ENCODE measurements around the gene CLCN6.

The CLCN6 gene, protein sequence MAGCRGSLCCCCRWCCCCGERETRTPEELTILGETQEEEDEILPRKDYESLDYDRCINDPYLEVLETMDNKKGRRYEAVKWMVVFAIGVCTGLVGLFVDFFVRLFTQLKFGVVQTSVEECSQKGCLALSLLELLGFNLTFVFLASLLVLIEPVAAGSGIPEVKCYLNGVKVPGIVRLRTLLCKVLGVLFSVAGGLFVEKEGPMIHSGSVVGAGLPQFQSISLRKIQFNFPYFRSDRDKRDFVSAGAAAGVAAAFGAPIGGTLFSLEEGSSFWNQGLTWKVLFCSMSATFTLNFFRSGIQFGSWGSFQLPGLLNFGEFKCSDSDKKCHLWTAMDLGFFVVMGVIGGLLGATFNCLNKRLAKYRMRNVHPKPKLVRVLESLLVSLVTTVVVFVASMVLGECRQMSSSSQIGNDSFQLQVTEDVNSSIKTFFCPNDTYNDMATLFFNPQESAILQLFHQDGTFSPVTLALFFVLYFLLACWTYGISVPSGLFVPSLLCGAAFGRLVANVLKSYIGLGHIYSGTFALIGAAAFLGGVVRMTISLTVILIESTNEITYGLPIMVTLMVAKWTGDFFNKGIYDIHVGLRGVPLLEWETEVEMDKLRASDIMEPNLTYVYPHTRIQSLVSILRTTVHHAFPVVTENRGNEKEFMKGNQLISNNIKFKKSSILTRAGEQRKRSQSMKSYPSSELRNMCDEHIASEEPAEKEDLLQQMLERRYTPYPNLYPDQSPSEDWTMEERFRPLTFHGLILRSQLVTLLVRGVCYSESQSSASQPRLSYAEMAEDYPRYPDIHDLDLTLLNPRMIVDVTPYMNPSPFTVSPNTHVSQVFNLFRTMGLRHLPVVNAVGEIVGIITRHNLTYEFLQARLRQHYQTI

DNA sequence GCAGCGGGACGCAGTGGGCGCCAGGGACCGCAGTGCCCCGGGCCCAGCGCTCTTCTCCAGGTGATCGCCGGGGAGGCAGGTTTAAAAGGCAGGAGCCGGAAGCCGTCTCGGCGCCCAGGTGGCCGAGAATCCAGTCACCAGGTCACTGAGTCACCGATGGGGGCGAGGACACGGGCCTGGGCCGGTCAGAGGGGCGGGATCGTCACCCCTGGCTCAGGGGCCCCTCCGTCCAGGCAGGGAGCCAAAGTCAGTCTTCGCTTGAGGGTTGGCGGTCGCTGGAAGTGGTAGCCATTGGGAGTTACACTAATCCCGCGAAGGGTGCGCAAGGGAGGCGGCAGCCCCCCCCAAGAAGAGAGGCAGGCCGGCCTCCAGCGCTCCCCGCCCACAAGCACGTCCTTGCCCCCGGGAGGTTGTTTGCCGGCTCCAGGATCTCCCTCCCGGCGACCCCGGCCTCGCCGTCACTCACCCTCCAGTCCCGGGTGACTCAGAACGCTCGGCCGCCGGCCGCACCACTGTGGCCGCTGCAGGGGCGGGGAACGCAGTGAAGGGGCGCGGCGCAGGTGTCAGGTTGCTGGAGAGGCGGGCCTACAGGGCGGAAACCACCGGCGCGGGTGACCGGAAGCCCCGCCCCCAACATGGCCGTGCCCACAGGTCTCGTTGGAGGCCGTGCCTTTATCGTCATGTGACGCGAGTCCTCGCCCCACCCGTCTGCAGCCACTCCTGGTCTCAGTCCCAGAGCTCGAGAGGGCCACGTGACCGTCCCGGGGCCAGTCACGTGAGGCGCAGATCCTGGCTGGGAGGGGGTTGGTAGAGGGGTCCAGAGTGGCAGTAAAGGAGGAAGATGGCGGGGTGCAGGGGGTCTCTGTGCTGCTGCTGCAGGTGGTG lies at the start of gene CLCN6, which contains the start of gene MTHFR:
CLCN6 (plus strand) TSS at position 770 of the 885 bp plus-strand sequence; CDS start at position 842, 72 bp downstream.
MTHFR (minus strand) TSS at position 543 of the 885 bp plus-strand sequence. CDS start 2,848 bp downstream, outside the sequence.
- H3K4me3 ChIP-seq (ENCODE audit: low read depth, low read length), result peak within 1 kb of the TSS; percentile 83

DNA sequence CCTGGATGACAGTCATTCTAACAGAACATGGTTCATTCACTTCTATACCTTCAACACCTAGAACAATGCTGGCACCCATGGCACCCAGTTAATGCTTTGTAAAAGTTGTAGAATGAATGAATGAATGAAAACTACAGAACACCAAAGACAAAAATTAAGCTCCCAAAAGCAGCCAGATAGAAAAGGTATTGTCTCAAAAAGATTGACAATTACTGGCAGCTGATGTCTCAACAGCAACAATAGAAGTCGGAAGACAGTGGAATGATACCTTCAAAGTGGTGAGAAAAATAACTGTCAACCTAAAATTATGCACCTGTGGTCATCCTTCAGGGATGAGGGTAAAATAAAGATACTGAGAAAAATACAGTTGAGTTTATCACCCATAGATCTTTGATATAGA lies 48.9 kb upstream of the CLCN6 start:
- no peak overlapping the region for H3K4me3 ChIP-seq (ENCODE audit: low read depth, low read length)
- DNase-seq (ENCODE audit: low read depth), result no peak

More for the DNA sequence above, at the start of gene CLCN6, which contains the start of gene MTHFR:
- peak; percentile 98 for DNase-seq (ENCODE audit: low read depth)

- H3K4me3 ChIP-seq (ENCODE audit: low read depth, low read length), result no peak overlapping the region
- DNase-seq (ENCODE audit: low read depth), result no peak
Observed at GRCh38 chr1:11759791-11760190, 46.2 kb upstream of the CLCN6 start.

- H3K4me3 ChIP-seq (ENCODE audit: low read depth, low read length), result no peak overlapping the region
- DNase-seq (ENCODE audit: low read depth), result no peak
Observed at GRCh38 chr1:11761285-11761684, 44.7 kb upstream of the CLCN6 start.

DNA sequence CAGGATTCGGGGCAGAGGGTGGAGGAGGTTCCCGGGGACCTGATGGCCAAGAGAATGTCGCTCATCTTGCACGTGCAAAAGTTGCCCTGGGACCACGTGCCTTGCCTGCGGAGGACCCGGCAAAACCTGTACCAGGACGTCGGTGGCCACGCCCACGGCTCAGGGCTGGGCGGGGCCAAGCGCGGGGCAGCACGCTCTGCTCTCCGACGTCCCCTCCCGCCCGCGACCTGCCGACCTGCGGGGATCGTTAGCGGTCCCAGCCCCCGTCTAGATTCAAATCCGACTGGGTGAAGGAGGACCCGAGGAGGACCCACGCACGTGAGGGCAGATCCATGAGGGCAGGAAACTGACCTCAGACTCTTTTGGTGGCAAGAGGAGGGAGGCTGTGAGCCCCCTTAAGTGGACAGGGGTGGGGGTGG lies 44.0 kb upstream of the CLCN6 start, which contains the start of gene C1orf167:
C1orf167 (plus strand) TSS at position 206 of the 419 bp plus-strand sequence. CDS start 2,208 bp downstream, outside the sequence.
- no peak within 1 kb of the TSS for H3K4me3 ChIP-seq (ENCODE audit: low read depth, low read length)
- no peak for DNase-seq (ENCODE audit: low read depth)

DNA sequence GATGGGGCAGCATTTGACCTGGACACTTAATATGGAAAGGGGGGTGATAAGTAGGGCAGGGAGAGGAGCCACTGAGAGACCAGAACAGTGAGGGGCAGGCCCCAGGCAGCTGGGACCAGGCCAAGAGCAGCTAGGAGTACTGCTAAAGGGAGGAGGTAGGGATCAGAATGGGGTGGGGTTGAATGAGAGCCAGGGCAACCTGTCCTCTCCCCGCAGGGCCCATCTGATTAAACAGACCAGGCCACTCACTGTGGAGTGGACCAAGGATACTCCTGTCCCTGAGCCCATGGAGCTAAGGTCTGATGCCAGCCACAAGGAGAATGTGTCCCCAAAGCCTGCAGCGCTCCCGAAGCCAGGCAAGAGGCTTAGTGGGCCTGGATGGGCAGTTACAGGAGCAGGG lies 41.9 kb upstream of the CLCN6 start:
- no peak overlapping the region for H3K4me3 ChIP-seq (ENCODE audit: low read depth, low read length)
- no peak for DNase-seq (ENCODE audit: low read depth)

DNA sequence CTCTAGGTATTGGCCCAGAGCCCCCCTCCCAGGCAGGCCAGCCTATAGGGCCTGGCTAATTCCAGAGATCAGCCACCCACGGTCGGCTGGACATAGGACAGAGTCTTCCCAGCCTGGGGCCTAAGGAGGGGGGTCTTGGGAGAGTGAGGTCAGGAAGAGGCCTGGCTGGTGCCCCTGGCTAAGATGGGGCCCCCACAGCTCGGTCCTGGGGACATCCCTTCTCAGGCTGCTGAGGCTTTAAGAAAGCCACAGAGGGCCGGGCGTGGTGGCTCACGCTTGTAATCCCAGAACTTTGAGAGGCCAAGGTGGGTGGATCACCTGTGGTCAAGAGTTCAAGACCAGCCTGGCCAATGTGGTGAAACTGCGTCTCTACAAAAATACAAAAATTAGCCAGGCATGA lies 41.5 kb upstream of the CLCN6 start:
- DNase-seq (ENCODE audit: low read depth), result no peak
- H3K4me3 ChIP-seq (ENCODE audit: low read depth, low read length), result no peak overlapping the region

GRCh38 chr1:11765661-11766428 lies 40.1 kb upstream of the CLCN6 start:
- no peak overlapping the region for H3K4me3 ChIP-seq (ENCODE audit: low read depth, low read length)
- DNase-seq (ENCODE audit: low read depth), result no peak

GRCh38 chr1:11766429-11766776 lies 39.6 kb upstream of the CLCN6 start:
- H3K4me3 ChIP-seq (ENCODE audit: low read depth, low read length), result no peak overlapping the region
- no peak for DNase-seq (ENCODE audit: low read depth)

DNA sequence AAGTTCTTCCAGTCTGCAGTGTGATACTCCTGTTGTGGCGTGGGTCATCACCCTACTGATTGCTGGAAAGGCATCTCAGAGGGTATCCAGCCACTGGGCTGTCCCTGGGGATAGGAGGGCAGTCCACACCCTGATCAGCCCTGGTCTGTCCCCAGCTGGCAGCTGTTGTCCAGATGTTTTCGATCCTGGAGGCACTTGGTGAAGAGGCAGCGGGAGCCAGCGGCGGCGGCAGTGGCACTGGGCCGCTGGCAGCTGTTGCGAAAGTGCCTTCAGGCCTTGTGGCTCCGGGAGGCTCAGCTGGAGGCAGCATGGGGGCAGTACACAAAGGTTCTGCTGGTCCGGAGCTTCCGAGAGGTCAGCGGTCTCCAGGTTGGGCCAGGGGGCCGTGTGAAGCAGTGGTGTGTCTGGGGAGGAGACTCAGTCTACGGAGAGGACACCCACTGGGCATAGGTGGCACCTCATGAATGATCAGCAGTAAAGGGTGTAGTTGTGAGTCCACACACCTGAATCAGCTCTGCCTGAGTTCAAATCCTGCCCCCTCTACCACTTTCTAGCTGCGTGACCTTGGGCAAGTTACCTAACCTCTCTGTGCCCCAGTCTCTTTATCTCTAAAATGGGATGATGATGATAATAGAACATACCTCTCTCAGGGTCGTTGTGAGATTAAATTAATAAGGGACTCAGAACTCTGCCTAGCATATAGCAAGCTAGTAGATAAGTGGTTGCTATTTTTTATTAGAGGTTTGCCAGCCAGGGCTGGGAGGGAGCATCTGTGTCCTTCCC lies 37.9 kb upstream of the CLCN6 start:
- DNase-seq (ENCODE audit: low read depth), result no peak
- H3K4me3 ChIP-seq (ENCODE audit: low read depth, low read length), result no peak overlapping the region

DNA sequence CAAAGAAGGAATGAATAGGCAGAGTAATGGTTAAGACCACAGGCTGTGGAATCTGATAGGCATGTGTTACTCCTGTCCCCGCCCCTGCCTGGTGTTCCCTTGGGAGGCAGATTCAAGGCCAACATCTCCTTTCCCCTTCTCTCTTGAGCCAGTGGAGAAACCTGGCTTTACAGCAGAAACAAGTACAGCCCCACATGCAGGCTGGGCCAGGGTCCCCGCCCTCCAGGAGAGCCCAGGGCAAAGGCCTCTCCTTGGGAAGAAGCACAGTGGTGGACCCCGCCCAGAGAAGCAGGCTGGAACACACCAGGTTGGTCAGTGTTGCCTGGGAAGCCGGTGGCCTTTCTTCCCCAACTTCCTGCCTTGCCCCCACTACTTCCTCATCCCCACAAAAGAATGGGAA lies 37.2 kb upstream of the CLCN6 start:
- H3K4me3 ChIP-seq (ENCODE audit: low read depth, low read length), result no peak overlapping the region
- no peak for DNase-seq (ENCODE audit: low read depth)

DNA sequence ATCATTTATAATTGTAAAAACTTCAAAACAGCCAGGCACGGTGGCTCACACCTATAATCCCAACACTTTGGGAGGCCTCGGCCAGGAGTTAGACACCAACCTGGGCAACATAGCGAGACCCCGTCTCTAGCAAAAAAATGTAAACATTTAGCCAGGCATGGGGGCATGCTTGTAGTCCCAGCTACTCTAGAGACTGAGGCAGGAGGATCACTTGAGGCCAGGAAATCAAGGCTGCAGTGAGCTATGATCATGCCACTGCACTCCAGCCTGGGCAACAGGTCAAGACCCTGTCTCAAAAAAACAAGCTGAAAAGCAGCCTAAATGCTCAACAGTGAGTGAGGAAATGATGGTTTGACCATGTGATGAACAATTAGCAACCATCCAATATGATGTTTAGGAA lies 36.7 kb upstream of the CLCN6 start:
- H3K4me3 ChIP-seq (ENCODE audit: low read depth, low read length), result no peak overlapping the region
- DNase-seq (ENCODE audit: low read depth), result no peak

GRCh38 chr1:11770011-11770410 lies 36.0 kb upstream of the CLCN6 start:
- no peak overlapping the region for H3K4me3 ChIP-seq (ENCODE audit: low read depth, low read length)
- no peak for DNase-seq (ENCODE audit: low read depth)

DNA sequence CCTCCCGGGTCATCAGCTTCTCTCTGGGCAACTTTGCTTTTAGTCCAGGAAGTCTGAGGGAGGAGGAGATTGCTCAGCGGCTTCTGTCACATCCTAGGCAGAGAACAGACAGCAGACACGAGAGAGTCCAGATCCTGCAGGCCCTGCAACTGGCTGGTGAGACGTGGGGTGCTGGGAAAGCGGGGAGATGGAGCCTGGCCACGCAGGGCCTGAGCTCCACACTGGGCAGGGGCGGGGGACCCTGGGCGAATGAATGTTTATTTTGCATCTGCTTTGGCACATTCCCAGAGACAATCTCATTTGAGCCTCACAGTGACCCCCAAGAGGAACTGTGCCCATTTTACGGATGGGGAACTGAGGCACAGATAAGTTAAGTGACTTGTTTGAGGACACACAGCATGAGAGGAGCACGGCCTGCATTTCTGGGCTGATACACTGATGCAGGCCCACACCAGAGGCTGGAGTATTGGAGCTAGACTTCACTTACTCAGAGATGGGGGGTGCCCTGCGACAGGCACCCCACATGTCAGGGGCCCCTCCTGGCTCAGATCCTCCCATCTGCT lies 34.4 kb upstream of the CLCN6 start:
- H3K4me3 ChIP-seq (ENCODE audit: low read depth, low read length), result no peak overlapping the region
- no peak for DNase-seq (ENCODE audit: low read depth)

DNA sequence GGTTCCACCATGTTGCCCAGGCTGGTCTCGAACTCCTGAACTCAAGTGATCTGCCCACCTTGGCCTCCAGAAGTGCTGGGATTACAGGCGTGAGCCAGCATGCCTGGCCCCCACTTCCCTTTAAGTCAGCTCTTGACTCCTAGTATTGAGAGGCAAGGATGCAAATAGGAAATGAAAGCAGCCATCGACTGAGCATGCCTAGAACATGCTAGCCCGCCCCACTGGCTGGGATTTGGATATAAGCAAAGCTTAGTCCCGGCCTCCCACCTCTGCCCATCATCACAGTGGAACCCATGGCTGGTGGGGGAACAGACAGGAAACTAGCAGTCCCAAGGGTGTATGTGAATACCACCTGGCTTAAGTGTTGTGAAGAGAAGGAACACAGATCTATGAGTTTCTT lies 33.5 kb upstream of the CLCN6 start:
- no peak overlapping the region for H3K4me3 ChIP-seq (ENCODE audit: low read depth, low read length)
- no peak for DNase-seq (ENCODE audit: low read depth)

DNA sequence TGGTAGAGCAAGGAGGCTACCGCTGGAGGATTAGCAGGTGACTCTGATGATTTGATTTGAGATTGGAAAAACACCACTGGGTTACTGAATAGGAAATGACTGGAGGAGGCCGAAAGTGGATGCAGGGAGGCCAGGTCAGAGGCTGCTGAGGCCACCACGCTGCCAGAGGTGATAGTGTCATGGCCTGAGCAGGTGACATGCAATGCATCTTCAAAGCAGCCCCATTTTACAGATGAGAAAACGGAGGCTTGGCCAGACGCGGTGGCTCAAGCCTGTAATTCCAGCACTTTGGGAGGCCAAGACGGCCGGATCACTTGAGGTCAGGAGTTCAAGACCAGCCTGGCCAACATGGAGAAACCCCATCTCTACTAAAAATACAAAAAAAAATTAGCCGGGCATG lies 31.2 kb upstream of the CLCN6 start:
- no peak for DNase-seq (ENCODE audit: low read depth)
- H3K4me3 ChIP-seq (ENCODE audit: low read depth, low read length), result no peak overlapping the region

GRCh38 chr1:11777658-11778322 lies 28.2 kb upstream of the CLCN6 start:
- DNase-seq (ENCODE audit: low read depth), result no peak

More at GRCh38 chr1:11777658-11778322, 28.2 kb upstream of the CLCN6 start:
- no peak overlapping the region for H3K4me3 ChIP-seq (ENCODE audit: low read depth, low read length)
